Measurements from ENCODE around the gene RFC3.
"Not testable (repeated sequence)": the region's sequence is repeated elsewhere in the genome, so short reads cannot be mapped to it uniquely, and the experiment has no call there.

Gene RFC3

GRCh38 chr13:33817901-33818706, at the start of gene RFC3:
Gene RFC3 (plus strand): TSS chr13:33818149. CDS start chr13:33818179, 30 bp downstream.
- DNase-seq = peak; percentile 79

GRCh38 chr13:33771296-33771695, 46.7 kb upstream of the RFC3 start:
- no peak for DNase-seq

GRCh38 chr13:33773790-33774462, 44.0 kb upstream of the RFC3 start:
- no peak for DNase-seq

GRCh38 chr13:33775339-33776108, 42.4 kb upstream of the RFC3 start:
- DNase-seq = no peak

- no peak for DNase-seq
These were observed 41.6 kb upstream of the RFC3 start for GRCh38 chr13:33776239-33776881.

- no peak for DNase-seq
These were observed 35.3 kb upstream of the RFC3 start for GRCh38 chr13:33782631-33783030.

GRCh38 chr13:33783212-33783611, 34.7 kb upstream of the RFC3 start:
- not testable (repeated sequence) for DNase-seq

- no peak for DNase-seq
These were observed 33.2 kb upstream of the RFC3 start for GRCh38 chr13:33784738-33785137.

- no peak for DNase-seq
These were observed 32.6 kb upstream of the RFC3 start for GRCh38 chr13:33785384-33785783.

- no peak for DNase-seq
These were observed 30.8 kb upstream of the RFC3 start for GRCh38 chr13:33787051-33787591.

- DNase-seq = no peak
These were observed 28.8 kb upstream of the RFC3 start for GRCh38 chr13:33789066-33789606.

- no peak for DNase-seq
These were observed 28.2 kb upstream of the RFC3 start for GRCh38 chr13:33789739-33790138.

- no peak for DNase-seq
These were observed 24.2 kb upstream of the RFC3 start for GRCh38 chr13:33793726-33794125.

GRCh38 chr13:33794576-33794975, 23.4 kb upstream of the RFC3 start:
- DNase-seq = no peak

- DNase-seq = no peak
These were observed 21.9 kb upstream of the RFC3 start for GRCh38 chr13:33796095-33796494.

- DNase-seq = no peak
These were observed 20.3 kb upstream of the RFC3 start for GRCh38 chr13:33797622-33798021.

GRCh38 chr13:33798023-33798422, 19.9 kb upstream of the RFC3 start:
- no peak for DNase-seq

GRCh38 chr13:33799950-33800592, 17.9 kb upstream of the RFC3 start:
- DNase-seq = no peak

- no peak for DNase-seq
These were observed 17.2 kb upstream of the RFC3 start for GRCh38 chr13:33800646-33801186.

- no peak for DNase-seq
These were observed 11.3 kb upstream of the RFC3 start for GRCh38 chr13:33806470-33807248.

GRCh38 chr13:33812829-33813228, 5.1 kb upstream of the RFC3 start:
- not testable (repeated sequence) for DNase-seq

Data from NCI-H1436 (cell line).